Hematopoietic multipotent progenitor cell treated with erythropoietin and hydrocortisone succinate and interleukin-3 and kit ligand, for 4 days (in vitro differentiated cells): ENCODE measurements around the gene PLG.
"Not testable (repeated sequence)": the region's sequence is repeated elsewhere in the genome, so short reads cannot be mapped to it uniquely, and the experiment has no call there.

Source experiments
- DNase-seq: peaks from one replicate; pipeline ENCODE4 v3.0.0-alpha.2; 2015

The PLG gene

DNA sequence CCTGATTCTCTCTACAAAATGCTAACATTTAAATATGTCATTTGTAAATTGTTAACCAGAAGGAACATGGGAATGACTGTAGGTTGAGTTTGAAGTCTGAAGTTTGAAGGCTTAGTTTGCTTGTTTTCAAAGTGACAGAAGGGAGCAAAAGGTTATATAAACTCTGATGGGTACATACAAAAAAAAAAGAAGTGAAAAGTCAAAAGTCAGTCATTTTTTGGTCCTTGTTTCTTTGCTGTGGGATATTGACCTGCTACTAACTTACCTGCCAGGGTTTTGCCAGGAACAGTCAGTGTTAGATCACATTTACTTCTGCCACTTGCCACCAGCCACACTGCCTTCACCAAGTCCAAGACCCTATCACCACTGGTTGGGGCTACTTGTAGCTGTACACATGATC lies 6.9 kb downstream of the PLG start:
- not testable (repeated sequence) for DNase-seq

DNA sequence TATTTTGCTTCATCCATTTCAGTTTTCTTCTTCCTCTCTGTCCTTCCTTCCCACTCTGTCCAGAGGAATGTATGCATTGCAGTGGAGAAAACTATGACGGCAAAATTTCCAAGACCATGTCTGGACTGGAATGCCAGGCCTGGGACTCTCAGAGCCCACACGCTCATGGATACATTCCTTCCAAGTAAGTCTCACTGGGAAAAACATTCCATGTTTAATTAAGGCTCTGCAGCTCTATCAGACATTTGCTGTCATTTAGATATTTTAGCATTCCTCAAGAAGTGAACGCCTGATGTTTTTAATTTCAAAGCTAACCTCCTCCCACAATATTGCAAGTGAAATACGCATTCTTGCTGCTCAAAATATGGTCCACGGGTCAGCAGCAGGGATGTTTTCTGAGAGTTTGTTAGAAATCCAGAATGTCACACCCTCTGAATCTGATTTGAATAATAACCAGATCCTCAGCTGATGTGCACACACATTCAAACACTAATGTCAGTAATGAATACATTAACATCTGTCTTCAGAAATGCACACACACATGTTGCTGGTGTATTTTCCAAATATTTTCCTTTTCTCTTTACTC lies 12.8 kb downstream of the PLG start:
- DNase-seq, result no peak

DNA sequence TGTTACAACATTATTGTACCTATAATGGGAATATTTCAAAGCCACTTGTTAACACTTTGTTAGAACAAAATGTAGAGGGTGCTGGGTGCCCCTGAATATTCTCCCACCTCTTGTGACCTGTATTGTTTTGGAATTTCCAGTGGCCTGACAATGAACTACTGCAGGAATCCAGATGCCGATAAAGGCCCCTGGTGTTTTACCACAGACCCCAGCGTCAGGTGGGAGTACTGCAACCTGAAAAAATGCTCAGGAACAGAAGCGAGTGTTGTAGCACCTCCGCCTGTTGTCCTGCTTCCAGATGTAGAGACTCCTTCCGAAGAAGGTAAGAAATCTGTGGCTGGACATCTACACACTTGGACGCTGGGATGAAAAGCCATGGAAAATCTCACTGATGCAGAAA lies 28.9 kb downstream of the PLG start:
- peak; percentile 7 for DNase-seq

DNA sequence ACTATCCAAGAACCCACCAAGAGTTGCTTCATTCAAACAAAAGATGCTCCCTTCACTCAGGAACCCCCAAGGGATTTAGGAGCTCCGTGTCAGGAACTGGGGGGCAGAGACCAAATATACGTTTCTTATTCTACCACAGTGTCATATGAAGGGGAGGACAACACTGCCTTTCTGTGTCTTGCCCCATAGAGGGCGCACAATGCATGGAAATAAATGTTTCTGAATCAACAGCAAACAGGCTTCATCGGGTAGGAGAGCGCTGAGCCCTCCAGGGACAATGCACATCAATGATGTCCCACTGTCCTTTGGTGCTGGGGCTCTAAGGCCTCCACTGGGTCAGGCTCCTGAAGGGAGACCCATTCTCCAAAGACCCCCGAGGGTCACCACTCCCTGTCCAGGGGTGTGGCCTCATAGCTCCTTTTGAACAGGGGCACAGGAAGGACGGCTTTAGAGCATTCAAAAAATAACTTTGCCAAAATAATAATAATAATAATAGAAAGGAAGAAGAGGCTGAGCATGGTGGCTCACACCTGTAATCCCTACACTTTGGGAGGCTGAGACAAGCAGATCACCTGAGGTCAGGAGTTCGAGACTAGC lies 31.1 kb downstream of the PLG start:
- peak; percentile 72 for DNase-seq

DNA sequence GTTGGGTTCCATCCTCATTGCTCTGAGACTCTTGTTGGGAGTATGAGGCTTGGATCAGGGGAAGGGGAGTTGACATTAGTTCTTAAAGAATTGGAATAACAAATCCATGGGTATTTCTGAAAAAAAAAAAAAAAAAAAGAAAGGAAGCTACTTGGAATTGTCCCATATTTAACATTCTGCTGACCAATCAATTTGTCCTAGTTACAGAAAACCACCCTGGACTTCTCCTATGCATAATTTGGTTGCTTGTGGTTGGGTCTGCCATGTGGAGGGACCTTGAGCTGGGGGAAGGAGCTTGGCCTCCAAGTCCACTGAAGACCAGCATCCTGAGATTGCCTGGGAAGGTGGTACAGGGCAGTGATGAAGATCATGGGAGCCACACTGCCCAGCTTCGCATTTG lies 32.6 kb downstream of the PLG start:
- no peak for DNase-seq

DNA sequence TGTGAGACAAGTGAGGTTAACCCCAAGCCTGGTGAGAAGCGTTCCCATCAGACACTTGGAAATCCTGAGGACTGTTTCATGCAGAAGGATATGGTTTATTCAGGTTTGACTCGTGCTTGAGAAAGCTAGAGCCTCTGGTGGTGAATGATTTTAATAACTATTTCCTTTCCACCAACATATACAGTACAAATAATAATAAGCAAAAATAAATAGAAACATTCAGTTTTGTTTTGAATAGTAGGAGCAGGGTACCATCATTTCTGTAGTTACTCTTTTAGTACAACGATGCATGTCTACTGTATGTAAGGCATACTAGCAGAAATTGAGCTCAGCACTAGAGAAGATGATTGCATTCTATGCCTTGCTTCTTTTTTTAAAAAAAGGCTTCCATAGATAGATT lies 33.5 kb downstream of the PLG start:
- DNase-seq, result no peak

DNA sequence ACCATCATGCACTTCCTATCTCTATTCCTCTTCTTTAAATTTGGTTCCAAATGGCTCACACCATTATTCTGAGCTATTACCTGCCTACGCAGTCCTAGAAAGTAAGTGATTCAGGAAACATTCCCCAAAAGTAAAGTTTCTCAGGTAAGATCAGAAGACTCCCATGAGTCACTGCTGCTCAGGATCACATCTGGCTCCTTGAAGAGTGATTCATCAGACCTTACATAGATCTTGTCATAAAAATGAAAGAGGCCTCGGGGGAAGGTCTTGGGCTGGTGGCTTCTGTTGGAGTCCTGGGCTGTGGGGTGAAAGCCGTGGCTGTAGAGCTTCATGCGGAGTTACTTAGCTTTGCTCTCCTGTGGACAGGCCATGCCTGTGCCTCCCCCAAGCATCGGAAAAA lies 35.9 kb downstream of the PLG start:
- DNase-seq, result no peak

DNA sequence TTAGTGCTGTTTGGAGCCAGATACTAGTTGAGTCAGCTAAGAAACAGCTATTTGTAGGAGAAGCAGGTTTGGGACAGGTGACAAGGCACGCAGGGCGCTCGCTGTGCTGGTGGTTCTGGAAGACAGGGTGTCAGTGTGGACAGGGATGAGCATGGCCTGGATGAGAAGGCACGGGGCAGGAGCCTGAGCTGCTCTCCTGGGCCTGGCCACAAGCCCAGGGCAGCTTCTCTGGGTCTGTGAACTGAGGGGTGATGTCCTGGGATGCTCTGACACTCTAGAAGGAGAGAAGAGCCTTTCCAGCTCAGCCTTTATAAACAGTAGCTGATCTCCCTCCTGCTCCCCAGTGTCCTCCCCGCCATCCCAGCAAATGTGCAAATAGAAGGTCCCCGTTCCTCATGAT lies 37.9 kb downstream of the PLG start:
- DNase-seq, result no peak

DNA sequence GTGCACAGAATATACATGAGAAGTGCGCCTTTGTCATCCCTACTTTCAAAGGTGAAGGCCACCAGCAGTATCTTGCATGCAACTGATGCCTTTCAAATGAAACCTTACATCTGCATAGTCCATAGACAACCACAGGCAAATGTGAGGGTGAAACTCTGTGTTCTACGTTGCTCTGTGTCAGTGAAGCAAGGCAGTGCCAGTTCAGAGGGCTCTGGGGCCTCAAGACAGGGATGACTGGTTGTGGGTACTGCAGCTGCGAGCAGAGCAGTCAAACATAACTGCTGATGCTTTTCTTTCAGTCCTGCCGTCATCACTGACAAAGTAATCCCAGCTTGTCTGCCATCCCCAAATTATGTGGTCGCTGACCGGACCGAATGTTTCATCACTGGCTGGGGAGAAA lies 39.0 kb downstream of the PLG start:
- not testable (repeated sequence) for DNase-seq

DNA sequence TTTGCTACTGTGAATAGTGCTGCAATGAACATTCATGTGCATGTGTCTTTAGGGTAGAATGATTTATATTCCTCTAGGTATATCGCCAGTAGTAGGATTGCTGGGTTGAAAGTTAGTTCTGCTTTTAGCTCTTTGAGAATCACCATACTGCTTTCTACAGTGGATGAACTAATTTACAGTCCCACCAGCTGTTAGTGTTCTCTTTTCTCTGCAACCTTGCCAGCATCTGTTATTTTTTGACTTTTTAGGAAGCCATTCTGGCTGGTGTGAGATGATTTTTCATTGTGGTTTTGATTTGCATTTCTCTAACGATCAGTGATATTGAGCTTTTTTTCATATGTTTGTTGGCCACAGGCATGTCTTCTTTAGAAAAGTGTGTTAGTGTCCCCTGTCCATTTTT lies 40.0 kb downstream of the PLG start:
- no peak for DNase-seq

DNA sequence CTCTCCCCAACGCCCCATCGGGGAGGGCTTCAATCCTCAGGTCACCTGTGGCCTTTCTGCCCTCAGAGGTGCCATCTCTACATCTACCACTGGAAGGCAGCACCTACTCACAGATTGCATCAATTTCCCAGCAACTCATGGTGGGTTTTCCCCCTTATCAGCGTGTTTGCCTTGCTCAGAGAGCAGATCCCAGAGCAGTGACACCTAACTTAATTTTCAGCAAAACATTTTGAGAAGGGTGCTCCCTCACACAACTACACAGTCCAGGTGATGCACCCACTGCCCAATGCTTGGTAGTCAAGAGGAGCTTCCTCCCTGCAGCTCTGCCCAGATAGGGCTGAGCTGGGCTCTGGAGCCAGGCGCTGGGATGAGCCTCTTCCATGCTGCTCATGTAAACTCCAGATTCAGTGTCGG lies 48.2 kb downstream of the PLG start:
- no peak for DNase-seq

DNA sequence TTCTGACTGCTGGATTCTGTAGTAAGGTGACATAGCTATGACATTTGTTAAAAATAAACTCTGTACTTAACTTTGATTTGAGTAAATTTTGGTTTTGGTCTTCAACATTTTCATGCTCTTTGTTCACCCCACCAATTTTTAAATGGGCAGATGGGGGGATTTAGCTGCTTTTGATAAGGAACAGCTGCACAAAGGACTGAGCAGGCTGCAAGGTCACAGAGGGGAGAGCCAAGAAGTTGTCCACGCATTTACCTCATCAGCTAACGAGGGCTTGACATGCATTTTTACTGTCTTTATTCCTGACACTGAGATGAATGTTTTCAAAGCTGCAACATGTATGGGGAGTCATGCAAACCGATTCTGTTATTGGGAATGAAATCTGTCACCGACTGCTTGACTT lies 51.2 kb downstream of the PLG start:
- DNase-seq, result not testable (repeated sequence)

DNA sequence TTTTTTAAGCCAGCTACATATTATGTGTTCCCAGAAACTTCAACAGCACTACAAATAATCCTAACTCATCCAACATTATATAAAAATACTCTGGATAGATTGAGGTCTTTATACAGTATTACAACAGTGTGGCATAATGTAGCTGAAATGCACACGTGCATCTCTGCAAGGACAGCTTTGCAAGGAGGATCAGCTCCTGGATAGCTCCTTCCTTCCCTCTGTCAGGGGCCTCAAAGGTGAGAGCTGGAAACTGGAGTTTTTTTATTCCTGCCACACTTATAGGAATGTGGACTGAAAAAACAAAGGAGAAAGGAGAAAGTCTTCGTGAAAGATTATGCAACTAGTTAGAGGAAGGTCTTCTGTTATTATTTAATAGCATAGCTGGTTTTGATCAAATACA lies 53.1 kb downstream of the PLG start:
- DNase-seq, result no peak

DNA sequence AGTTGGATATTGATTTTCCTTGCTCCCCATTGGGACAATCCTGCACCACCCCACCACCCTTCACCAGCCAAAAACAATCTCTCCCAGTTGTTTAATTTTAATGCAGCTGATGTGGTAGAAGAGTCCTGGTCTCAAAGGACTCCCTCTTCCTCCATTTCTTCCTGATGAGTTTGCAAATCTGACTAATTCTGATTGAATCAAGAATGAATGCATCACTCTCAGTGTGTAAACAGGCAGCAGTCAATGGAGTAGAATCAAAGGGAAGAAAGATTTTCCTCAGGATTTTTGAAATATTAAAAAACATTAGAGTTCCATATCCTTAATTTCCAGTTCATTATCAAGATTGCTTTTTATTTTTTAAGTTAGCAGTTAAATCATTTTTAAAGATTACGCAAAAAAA lies 54.0 kb downstream of the PLG start:
- DNase-seq, result no peak

DNA sequence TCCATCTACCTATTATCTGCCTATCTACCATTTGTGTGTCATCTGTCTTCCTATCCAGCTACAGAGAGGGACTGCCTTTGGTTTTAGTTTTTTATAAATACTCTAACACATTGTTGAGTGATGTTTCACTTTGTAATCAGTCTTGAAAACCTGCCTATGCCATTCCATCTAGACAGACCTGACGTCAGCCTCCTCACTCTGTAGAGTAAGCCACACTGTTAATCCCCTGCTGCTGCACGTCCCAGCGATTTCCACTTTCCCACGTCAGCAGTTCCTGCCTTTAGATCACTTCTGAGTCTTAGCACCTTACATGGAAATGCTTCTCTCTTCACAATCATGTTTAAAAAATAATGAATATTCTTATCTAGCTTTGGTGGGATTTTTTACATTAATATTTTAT lies 54.8 kb downstream of the PLG start:
- no peak for DNase-seq

DNA sequence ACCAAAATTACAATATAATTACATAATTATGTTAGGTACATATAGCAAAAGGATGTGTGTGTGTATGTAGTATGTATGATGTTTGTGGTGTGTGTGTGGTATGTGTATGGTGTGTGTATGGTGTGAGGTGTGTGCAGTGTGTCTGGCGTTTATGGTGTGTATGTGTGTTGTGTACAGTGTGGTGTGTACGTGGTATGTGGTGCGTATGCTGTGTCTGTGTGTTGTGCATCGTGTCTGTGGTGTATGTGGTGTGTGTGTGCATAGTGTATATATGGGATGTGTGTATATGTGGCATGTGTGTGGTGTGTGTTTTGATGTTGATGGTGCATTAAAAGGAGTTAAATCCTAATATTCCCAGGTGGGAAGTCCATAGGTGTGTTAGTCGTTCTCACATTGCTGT lies 62.8 kb downstream of the PLG start:
- DNase-seq, result no peak

DNA sequence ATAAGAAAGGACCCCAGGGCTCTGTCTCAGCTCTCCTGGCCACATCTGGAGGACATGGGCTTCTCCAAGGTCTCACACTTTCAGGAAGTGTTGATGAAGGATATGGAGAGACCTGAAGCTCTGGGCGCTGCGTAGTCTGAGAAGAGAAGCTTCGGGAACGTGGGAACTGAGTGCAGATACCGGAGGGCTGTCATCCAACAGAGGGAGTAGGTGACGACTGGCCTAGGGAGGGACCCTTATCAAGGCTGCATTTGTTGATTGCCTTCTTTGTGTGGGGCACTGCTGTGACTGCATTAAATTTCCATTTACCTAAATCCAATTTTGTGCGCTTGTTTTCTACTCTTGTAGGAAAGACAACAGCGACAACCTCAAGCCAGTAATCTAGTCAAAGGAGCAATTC lies 63.4 kb downstream of the PLG start:
- no peak for DNase-seq

DNA sequence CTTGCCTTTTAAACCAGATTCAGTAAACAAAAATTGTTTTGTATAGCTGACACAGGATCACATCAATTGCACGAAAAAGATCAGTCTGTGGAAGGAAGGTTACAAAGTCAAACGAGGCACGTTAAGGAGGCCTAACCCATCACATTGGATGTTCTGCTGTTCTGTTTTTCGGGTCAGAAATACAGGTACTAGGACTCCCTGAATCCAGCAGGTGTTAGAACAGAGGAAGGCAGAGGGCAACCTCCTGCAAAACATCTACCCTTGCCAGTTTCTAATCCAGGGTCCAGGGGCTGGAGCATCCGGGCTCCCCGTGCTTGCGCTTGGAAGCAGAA lies 64.6 kb downstream of the PLG start:
- no peak for DNase-seq

DNA sequence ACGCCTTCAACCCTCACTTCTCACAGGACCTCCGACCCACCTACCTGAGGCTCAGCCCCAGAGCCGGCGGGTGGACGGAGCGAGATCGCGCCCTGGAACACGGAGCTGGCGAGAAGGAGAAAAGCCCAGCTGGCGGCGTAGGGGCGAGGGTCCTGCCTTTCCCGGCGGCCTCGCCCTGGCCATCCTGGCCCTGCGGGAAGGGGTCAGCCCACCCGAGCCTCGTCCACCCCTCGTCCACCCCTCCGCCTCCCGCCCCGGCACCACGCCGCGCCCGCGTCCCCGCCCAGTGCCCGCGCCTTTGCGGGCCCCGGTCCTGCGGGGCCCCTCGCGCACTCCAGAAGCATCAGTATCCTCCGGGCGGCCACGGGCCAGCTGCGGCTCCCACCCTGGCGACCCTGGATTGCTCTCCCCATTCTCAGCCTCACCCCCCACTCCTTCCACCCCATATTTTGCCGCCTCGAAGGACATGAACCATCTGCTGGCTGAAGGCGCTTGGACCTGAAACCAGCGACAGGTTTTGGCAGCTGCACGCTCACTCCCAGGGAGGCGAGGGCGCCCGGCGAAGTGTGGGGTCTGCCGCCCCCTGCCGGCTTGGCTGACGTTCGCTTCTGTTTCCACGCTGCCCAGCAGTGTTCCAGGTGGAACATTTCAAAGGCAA lies 65.1 kb downstream of the PLG start:
- DNase-seq, result peak; percentile 65

DNA sequence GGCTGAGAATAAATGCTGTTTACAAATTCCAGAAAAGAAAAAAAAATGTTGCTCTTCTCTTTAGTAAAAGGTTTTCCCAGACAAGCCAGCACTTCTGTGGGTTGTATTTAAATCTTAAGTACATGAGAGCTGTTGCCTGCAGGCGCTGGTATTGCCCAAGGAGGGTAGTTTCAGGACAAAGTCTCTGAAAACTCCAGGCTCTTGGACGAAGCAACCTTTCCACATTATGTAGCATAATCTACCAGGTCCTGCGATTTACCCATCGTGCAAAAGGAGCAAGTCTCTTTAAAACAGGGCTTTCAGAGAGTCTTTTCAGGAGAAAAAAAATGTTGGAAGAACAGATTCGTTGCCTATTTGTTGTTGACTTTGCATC lies 65.6 kb downstream of the PLG start:
- no peak for DNase-seq

DNA sequence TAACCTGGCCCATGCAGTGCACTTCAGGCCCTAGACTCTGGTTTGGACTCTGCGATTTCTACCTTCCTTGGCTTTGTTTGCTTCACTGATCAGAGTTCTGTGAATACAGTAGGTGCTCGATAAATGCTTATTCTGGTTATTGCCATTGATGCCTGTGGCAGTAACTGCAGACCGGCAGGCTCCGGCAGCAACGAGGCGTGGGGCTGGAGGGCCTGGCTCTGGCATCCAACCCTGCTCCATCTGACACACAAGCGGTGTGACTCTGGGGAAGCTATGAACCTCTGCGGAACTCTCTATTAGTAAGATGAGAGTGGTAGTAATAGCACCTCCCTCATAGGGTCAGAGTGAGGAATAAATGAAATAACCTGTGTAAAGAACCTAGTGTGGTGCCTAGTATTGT lies 66.1 kb downstream of the PLG start:
- DNase-seq, result no peak

DNA sequence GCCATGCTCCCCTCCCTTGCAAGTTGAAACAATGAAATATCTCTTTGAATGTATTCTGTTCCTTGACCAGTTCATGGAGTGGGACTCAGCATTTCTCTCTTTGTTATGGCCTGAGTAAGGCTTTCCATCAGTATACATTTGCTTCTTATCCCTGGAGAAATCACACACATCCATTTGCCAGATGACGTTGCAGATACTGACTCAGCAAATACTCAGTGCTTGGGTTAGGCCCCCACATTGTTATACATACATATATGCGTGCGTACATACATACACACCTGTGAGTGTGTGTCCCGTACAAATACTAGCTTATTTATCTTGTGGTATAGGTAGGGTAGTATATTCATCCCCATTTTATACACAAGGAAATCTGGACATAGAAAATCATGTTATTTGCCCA lies 72.4 kb downstream of the PLG start:
- DNase-seq, result no peak

DNA sequence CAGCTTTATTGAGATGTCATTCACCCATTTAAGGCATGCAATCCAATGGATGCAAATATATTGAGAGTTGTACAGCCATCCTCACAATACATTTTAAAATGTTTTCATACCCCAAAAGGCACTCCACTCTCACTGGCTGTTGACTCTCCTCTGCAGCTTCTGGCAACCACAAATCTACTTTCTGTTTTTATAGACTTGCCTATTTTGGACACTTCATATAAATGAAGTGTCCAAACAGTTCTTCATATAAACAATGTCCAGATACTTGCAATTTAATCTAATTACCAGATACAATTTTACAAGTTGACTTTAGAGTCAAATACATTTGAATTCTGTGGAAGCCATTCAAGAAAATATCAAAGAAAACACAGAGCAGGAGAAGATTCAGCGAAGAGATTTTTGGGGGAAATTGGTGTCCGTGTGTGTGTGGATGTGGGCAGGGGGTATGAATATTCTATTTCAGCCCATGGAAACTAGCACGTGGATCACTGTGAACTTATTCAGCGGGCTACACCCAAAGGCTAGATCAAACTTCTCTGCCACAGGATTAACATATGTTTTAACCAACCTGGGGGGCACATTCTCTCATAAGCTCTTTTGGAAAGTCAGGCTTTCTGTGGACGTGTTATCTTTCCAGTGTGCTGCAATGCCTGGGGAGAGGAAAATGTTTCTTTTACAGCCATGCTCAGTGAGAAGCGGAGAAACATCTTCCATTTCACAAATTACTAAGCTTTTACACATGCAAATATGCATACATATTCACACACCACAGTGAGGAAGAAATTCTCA lies 73.9 kb downstream of the PLG start:
- no peak for DNase-seq

DNA sequence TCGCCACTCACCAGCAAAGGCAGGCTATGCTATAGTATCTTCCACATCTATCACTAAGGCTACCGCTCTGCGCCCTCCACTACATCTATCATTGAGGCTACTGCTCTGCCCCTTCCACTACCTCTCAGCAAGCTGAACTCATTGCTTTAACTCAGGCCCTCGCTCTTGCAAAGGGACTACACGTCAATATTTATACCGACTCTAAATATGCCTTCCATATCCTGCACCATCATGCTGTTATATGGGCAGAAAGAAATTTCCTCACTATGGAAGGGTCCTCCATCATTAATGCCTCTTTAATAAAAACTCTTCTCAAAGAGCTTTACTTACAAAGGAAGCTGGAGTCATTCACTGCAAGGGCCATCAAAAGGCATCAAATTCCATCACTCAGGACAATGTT lies 77.1 kb downstream of the PLG start:
- DNase-seq, result not testable (repeated sequence)
